NT2/D1 (cell line): ENCODE measurements around the gene TELO2.

Source experiments
- YY1 ChIP-seq: IDR thresholded peaks from 2 replicates; pipeline ENCODE4 v1.6.1; 2011; ENCODE audit not compliant: insufficient read length, insufficient read depth
- ZNF274 ChIP-seq: IDR thresholded peaks from 2 replicates; pipeline ENCODE4 v1.6.1; 2011; ENCODE audit warnings: mild to moderate bottlenecking, low read depth, low read length

DNA sequence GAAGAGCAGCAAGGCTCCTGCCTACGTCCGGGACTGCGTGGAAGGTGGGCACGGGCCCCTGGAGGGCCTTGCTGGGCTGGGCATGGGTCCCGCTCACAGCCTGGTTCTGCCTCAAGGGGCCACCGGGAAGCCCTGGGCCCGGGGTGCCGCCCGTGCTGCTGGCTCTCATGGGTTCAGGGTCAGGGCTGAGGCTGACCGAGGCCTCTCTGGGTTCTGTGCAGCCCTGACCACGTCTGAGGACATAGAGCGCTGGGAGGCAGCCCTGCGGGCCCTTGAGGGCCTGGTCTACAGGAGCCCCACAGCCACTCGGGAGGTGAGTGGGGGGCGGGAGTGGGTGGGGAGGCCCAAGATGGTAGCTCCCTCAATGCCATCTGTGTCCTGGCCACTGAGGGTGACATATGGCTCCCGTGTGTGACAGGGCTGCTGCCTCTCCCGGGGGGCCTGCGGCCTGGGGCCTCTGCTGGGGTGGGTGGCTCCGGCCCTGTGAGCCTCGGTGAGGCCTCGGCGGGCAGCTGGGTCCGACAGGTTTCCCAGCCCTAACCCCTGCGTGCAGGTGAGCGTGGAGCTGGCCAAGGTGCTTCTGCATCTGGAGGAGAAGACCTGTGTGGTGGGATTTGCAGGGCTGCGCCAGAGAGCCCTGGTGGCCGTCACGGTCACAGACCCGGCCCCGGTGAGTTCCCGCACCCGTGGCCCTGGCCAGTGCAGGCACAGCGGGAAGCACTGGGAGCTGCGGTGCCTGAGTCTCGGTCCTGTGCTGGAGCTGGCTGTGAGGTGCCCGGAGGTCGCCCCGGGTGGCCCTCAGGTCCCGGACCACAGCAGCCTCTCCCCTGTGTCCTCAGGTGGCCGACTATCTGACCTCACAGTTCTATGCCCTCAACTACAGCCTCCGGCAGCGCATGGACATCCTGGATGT, 9.2 kb downstream of the TELO2 start:
- TF ChIP-seq ZNF274 = no peak
- no peak for TF ChIP-seq YY1
